ENCODE measurements around the gene CCSER1. TPM values are rescaled to one million over a fixed set of nuclear protein-coding genes. Genes with fewer than 3 reads are reported as not detected.

Gene CCSER1
- polyA plus RNA-seq, 1 experiment, result not detected

- CTCF ChIA-PET, result no interaction called here
- TF ChIP-seq CTCF (IDR thresholded peaks at IDR 0.05; ENCODE audit: insufficient read depth, low read depth, low read length), result no peak
These were observed 23.2 kb upstream of the CCSER1 start for GRCh38 chr4:90103991-90104390.

GRCh38 chr4:90105274-90105673, 21.9 kb upstream of the CCSER1 start:
- H3K27me3 ChIP-seq (ENCODE audit: control insufficient read depth, insufficient read depth, low read length), result no peaks in the 10 kb centered on the region
- DNase-seq (ENCODE audit: low read depth), result no peak
- ChIA-PET POLR2A (no interaction called here), CTCF (no interaction called here)
- TF ChIP-seq CTCF (IDR thresholded peaks at IDR 0.05; ENCODE audit: insufficient read depth, low read depth, low read length), result no peak
- no peak overlapping the region for H3K4me3 ChIP-seq (ENCODE audit: low read depth, low read length)
- H3K36me3 ChIP-seq (ENCODE audit: control insufficient read depth, insufficient read depth, low read length), result no peaks in the 10 kb centered on the region

More at GRCh38 chr4:90103991-90104390, 23.2 kb upstream of the CCSER1 start:
- DNase-seq (ENCODE audit: low read depth), result no peak
- no peaks in the 10 kb centered on the region for H3K36me3 ChIP-seq (ENCODE audit: control insufficient read depth, insufficient read depth, low read length)
- no peaks in the 10 kb centered on the region for H3K27me3 ChIP-seq (ENCODE audit: control insufficient read depth, insufficient read depth, low read length)
- POLR2A ChIA-PET, result no interaction called here
- no peak overlapping the region for H3K4me3 ChIP-seq (ENCODE audit: low read depth, low read length)

GRCh38 chr4:90112715-90113114, 14.5 kb upstream of the CCSER1 start:
- no peak for DNase-seq (ENCODE audit: low read depth)
- ChIA-PET POLR2A (no interaction called here), CTCF (no interaction called here)
- no peak overlapping the region for H3K4me3 ChIP-seq (ENCODE audit: low read depth, low read length)
- TF ChIP-seq CTCF (IDR thresholded peaks at IDR 0.05; ENCODE audit: insufficient read depth, low read depth, low read length), result no peak
- H3K27me3 ChIP-seq (ENCODE audit: control insufficient read depth, insufficient read depth, low read length), result no peaks in the 10 kb centered on the region
- no peaks in the 10 kb centered on the region for H3K36me3 ChIP-seq (ENCODE audit: control insufficient read depth, insufficient read depth, low read length)

GRCh38 chr4:90113881-90114457, 13.2 kb upstream of the CCSER1 start:
- TF ChIP-seq CTCF (IDR thresholded peaks at IDR 0.05; ENCODE audit: insufficient read depth, low read depth, low read length), result no peak
- Histone ChIP-seq H3K4me3 (ENCODE audit: low read depth, low read length) (no peak overlapping the region), H3K36me3 (ENCODE audit: control insufficient read depth, insufficient read depth, low read length) (no peaks in the 10 kb centered on the region), H3K27me3 (ENCODE audit: control insufficient read depth, insufficient read depth, low read length) (no peaks in the 10 kb centered on the region)
- ChIA-PET POLR2A (no interaction called here), CTCF (no interaction called here)
- DNase-seq (ENCODE audit: low read depth), result no peak

GRCh38 chr4:90118527-90119195, 8.5 kb upstream of the CCSER1 start:
- DNase-seq (ENCODE audit: low read depth), result no peak
- Histone ChIP-seq H3K27me3 (ENCODE audit: control insufficient read depth, insufficient read depth, low read length) (no peaks in the 10 kb centered on the region), H3K36me3 (ENCODE audit: control insufficient read depth, insufficient read depth, low read length) (no peaks in the 10 kb centered on the region), H3K4me3 (ENCODE audit: low read depth, low read length) (no peak overlapping the region)
- no peak for TF ChIP-seq CTCF (IDR thresholded peaks at IDR 0.05; ENCODE audit: insufficient read depth, low read depth, low read length)
- ChIA-PET POLR2A (no interaction called here), CTCF (no interaction called here)

Data from BJ (cell line).